ENCODE data around the gene MAP1LC3B2. TPM values are rescaled to one million over a fixed set of nuclear protein-coding genes. Genes with fewer than 3 reads are reported as not detected.

MAP1LC3B2 gene
- total RNA-seq, 1 donor from 2014 or later = 0.82 TPM

- Mint-ChIP-seq H3K27ac (ENCODE audit: unreplicated experiment) (no peak overlapping the region), H3K4me1 (peaks cover 52% of the 10 kb centered on the region), H3K27me3 (ENCODE audit: low read depth) (no peaks in the 10 kb centered on the region), H3K4me3 (peak overlapping the region; percentile 87), H3K9me3 (no peaks in the 10 kb centered on the region), H3K36me3 (ENCODE audit: low read depth) (no peaks in the 10 kb centered on the region)
- peak; percentile 85 for DNase-seq (ENCODE audit: low read depth, low spot score)
- no peak for TF ChIP-seq CTCF (conservative IDR thresholded peaks at IDR 0.05)
Measured at GRCh38 chr12:116533343-116534251, 25.6 kb upstream of the MAP1LC3B2 start.

- Mint-ChIP-seq H3K27ac (ENCODE audit: unreplicated experiment) (no peak overlapping the region), H3K27me3 (ENCODE audit: low read depth) (no peaks in the 10 kb centered on the region), H3K4me1 (peaks cover 61% of the 10 kb centered on the region), H3K4me3 (peak overlapping the region; percentile 87), H3K36me3 (ENCODE audit: low read depth) (no peaks in the 10 kb centered on the region), H3K9me3 (no peaks in the 10 kb centered on the region)
- no peak for DNase-seq (ENCODE audit: low read depth, low spot score)
- no peak for TF ChIP-seq CTCF (conservative IDR thresholded peaks at IDR 0.05)
Measured at GRCh38 chr12:116534311-116535121, 24.7 kb upstream of the MAP1LC3B2 start.

GRCh38 chr12:116535241-116535640, 23.9 kb upstream of the MAP1LC3B2 start:
- Mint-ChIP-seq H3K27ac (ENCODE audit: unreplicated experiment) (no peak overlapping the region), H3K4me1 (peaks cover 68% of the 10 kb centered on the region), H3K27me3 (ENCODE audit: low read depth) (peaks cover 4% of the 10 kb centered on the region), H3K4me3 (peak overlapping the region; percentile 87), H3K9me3 (no peaks in the 10 kb centered on the region), H3K36me3 (ENCODE audit: low read depth) (no peaks in the 10 kb centered on the region)
- no peak for DNase-seq (ENCODE audit: low read depth, low spot score)
- TF ChIP-seq CTCF (conservative IDR thresholded peaks at IDR 0.05) = no peak

GRCh38 chr12:116537101-116537904, 21.9 kb upstream of the MAP1LC3B2 start:
- H3K4me1 Mint-ChIP-seq = peaks cover 70% of the 10 kb centered on the region
- H3K36me3 Mint-ChIP-seq (ENCODE audit: low read depth) = no peaks in the 10 kb centered on the region
- no peak for TF ChIP-seq CTCF (conservative IDR thresholded peaks at IDR 0.05)
- H3K27ac Mint-ChIP-seq (ENCODE audit: unreplicated experiment) = peak overlapping the region; percentile 31
- H3K4me3 Mint-ChIP-seq = peak overlapping the region; percentile 27
- H3K27me3 Mint-ChIP-seq (ENCODE audit: low read depth) = peaks cover 4% of the 10 kb centered on the region
- no peak for DNase-seq (ENCODE audit: low read depth, low spot score)
- H3K9me3 Mint-ChIP-seq = no peaks in the 10 kb centered on the region

- Mint-ChIP-seq H3K36me3 (ENCODE audit: low read depth) (no peaks in the 10 kb centered on the region), H3K27ac (ENCODE audit: unreplicated experiment) (no peak overlapping the region), H3K4me1 (peaks cover 67% of the 10 kb centered on the region), H3K9me3 (no peaks in the 10 kb centered on the region), H3K27me3 (ENCODE audit: low read depth) (peaks cover 4% of the 10 kb centered on the region), H3K4me3 (no peak overlapping the region)
- no peak for TF ChIP-seq CTCF (conservative IDR thresholded peaks at IDR 0.05)
- DNase-seq (ENCODE audit: low read depth, low spot score) = no peak
Measured at GRCh38 chr12:116538076-116538591, 21.0 kb upstream of the MAP1LC3B2 start.

Data from neural crest cell (in vitro differentiated cells).